NCI-H1105 treated with DMSO at 0.1 percent for 48 hours (cell line): Measurements from ENCODE around the gene ACOD1.

ENCODE experiments used
- DNase-seq: peaks from one replicate; lab custom pipeline; 2025; lab: John Stamatoyannopoulos, UW

The ACOD1 gene

DNA sequence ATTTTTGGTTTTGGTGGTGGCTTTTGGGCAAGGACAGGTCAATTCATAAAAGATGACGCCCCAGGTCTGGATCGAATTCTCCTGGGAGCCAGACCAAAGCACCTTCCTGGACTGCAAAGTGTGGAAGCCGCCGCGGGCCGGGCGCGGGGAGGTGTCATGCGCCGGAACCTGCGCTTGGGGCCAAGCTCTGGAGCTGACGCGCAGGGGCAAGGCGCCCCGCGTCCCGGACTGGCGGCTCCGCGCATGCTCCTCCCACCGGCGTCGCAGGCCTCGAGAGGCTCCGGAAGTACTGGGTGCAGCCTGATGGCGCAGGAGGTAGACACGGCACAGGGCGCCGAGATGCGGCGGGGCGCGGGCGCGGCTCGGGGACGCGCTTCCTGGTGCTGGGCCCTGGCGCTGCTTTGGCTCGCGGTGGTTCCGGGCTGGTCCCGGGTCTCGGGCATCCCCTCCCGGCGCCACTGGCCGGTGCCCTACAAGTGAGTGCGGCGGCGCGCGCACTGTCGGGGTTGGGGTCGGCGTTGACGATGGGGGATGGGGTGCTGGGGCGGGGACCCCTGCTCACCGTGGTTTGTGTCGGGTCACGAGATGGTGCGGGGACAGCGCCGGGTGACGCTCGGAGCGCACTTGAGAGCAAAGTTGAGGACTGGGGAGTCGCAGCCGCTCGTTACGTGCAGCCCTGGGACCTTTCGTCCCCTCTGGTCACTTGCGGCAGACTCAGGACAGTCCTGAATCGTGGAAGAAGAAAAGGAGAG lies 43.7 kb downstream of the ACOD1 start, which contains the start of gene CLN5:
Gene CLN5 (plus strand): TSS at position 286 of the 752 bp plus-strand sequence. CDS start 18 bp downstream, at position 304.
- DNase-seq, result peak; percentile 74

DNA sequence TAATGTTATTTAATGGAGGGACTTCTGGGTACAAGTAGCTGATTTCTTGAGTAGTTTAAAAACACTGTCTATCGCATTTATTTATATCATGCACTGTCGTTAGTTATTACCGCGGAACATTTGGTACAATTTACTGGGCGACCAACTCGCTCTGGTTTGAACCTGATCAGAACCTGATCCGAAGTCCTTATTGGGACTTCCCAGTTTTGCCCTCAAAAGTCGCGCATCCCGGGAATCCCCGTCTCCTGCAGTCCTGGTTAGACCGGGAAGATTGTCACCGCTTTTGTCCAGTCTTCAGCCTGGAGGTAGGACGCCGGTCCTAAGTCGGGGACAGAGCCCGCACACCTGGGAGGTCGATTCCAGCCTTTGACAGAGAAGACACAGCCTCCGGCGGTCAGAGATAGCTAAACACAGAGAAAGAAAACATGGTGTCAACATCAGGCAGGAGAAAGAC lies 44.3 kb downstream of the ACOD1 start:
- peak; percentile 31 for DNase-seq

DNA sequence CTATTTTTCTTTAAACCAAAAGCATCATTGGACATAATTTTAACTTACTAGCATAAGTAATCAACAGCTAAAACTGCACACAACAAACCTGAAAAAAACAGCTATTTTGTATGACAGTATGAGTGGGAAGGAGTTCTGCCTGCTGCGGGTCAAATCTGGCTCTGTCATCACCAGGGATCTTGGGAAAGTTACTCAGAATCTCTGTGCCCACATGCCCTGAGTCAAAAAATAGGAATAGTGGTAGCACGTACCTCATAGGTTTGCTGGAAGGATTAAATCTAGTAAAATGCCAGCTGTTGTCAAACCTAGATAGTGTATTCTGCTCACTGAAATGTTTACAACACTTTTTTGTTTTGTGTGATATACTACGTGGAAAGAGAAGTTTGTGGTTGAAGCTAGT lies 44.7 kb downstream of the ACOD1 start:
- no peak for DNase-seq

DNA sequence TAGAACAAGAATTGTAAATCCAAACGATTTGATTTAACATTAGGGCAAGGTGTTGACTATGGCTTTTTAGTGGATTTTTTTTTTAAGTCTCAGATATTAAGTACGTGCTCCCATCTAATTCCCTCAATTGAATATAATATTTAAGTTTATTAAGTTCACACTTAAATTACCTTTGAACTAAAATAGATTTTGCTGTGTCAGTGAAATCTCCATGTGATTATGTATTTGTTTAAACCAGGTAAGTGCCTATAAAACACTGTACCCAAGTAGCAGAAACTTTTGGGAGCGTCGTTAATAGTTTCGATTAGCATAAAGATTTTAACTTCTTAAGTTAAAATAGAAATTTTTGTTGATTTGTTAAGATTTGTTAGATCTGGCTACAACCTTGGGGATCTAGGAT lies 45.2 kb downstream of the ACOD1 start:
- DNase-seq, result no peak

DNA sequence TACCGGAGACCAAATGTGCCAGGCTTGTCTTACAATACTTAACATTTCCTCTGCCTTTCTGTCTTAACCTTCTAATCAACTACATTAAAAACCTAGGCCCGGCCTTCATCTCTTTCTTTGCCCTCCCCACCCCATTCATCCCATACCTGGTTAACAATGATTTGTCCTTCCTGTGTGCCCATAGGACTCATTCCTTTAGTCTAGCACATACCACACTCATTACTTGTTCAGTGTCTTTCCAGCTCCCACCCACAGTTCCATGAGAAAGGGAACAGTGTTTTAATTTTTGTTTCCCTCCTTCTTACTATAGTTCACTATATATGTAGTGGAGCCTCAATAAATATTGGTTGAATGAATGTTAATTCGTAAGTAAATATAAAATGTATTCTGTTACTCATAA lies 46.0 kb downstream of the ACOD1 start:
- no peak for DNase-seq

DNA sequence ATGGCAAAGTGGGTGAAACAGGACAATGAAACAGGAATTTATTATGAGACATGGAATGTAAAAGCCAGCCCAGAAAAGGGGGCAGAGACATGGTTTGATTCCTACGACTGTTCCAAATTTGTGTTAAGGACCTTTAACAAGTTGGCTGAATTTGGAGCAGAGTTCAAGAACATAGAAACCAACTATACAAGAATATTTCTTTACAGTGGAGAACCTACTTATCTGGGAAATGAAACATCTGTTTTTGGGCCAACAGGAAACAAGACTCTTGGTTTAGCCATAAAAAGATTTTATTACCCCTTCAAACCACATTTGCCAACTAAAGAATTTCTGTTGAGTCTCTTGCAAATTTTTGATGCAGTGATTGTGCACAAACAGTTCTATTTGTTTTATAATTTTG lies 52.2 kb downstream of the ACOD1 start:
- no peak for DNase-seq

DNA sequence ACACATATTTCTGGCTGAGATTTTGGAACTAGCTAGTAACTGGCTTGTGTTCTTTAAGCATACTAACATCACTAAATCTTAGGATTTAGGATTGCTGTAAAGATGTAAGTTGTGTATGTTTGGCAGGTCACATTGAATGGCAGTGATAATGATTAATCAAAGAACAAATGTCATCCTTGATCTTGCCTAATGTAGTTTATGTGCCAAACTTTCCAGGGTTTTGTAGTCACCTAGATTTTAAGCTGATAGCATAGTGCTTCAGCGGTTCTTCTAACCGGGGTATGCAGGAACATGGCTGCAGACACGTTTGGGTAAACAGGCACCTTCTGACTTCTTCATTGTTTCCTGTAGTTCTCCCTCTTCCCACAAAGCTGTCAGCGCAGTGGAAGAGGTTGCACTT lies 53.2 kb downstream of the ACOD1 start:
- no peak for DNase-seq

DNA sequence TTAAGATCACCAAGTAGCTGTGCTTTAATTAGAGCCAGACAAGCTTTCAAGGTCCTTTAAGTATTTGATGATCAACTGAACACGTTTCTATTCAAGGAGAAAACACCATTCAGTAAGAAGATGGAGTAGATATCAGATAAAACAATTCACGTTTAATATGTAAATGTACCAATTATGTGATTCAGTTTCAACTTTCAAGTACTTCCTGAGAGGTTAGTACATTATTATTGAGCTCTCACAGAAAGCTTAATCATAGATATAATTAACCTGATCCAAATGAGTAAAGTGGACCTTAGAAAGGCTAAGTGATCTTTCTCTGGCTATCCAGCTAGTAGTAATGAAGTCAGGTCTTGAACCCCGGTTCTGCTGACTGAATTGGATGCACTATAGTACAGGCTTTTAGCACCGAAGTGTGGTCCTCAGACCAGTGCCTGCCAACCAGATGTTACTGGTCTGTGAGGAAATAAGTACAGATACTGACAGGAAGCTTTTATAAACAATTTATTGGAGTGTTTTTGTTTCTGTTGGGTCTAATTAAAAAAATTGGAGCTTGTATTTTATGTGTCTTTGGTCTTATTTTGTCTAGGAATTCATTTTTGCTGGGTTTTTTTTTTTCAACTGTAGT lies 53.8 kb downstream of the ACOD1 start:
- peak; percentile 42 for DNase-seq

DNA sequence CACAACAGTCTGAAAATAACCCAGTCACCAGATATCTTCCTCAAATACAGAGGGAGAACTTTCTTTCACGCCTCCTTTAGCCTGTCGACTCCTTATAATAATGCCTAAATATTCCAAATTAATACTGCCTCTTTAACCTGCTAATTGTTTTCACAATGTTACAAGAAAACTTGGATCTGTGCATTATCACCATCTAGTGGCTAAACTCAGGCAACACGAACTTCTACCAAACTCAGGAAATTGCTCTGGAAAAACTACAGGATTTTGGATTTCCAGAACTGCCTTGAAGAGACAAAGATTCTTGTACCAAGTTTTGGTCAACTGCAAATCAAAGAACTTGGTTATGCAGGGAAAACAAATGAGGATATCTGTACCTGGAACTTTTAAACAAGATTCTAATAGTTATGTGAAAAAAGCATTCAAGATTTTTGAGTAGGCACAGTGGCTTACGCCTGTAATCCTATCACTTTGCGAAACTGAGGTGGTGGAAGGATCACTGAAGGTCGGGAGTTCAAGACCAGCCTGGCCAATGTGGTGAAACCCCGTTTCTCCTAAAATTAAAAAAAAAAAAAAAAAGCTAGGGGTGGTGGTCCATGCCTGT lies 54.4 kb downstream of the ACOD1 start:
- DNase-seq, result peak; percentile 11
